ENCODE data around the gene EFCAB3. TPM values are rescaled to one million over a fixed set of nuclear protein-coding genes. Genes with fewer than 3 reads are reported as not detected.

Gene EFCAB3
- polyA plus RNA-seq, 1 donor from 2014 or later: not detected

- Histone ChIP-seq H3K36me3 (ENCODE audit: insufficient read depth, low read length) (no peaks in the 10 kb centered on the region), H3K79me2 (replicated peaks; ENCODE audit: insufficient read depth, low read length) (no peaks in the 10 kb centered on the region), H3K4me2 (ENCODE audit: low read length) (no peak overlapping the region), H3F3A (ENCODE audit: insufficient read depth, low read length, poor library complexity, severe bottlenecking) (no peaks in the 10 kb centered on the region), H3K9ac (ENCODE audit: low read length) (no peak overlapping the region), H3K27ac (ENCODE audit: low read length) (no peak overlapping the region), H2AFZ (ENCODE audit: low read depth, low read length) (no peak overlapping the region), H3K4me3 (ENCODE audit: low read length) (no peak overlapping the region), H3K27me3 (ENCODE audit: insufficient read depth, low read depth, low read length) (no peaks in the 10 kb centered on the region), H3K9me3 (ENCODE audit: low read length) (no peaks in the 10 kb centered on the region), H3K9me2 (ENCODE audit: insufficient read depth, low read length) (no peaks in the 10 kb centered on the region), H4K20me1 (ENCODE audit: insufficient read depth) (no peaks in the 10 kb centered on the region)
- TF ChIP-seq TAF1 (IDR thresholded peaks at IDR 0.05; ENCODE audit: low read depth) (no peak), SMC3 (conservative IDR thresholded peaks at IDR 0.05; ENCODE audit: poor library complexity) (no peak), EP300 (conservative IDR thresholded peaks at IDR 0.05; ENCODE audit: poor library complexity, severe bottlenecking) (no peak), EZH2 (IDR thresholded peaks at IDR 0.05; ENCODE audit: borderline replicate concordance, insufficient read depth, low read length, poor library complexity, severe bottlenecking) (no peak), POLR2AphosphoS5 (IDR thresholded peaks at IDR 0.05) (no peak), CTCF (IDR thresholded peaks at IDR 0.05; ENCODE audit: poor library complexity, severe bottlenecking) (no peak), MXI1 (conservative IDR thresholded peaks at IDR 0.05; ENCODE audit: poor library complexity, severe bottlenecking) (no peak)
Measured at GRCh38 chr17:62366191-62366590, 14.2 kb upstream of the EFCAB3 start.

GRCh38 chr17:62381561-62381960, 1.2 kb downstream of the EFCAB3 start:
- Histone ChIP-seq H2AFZ (ENCODE audit: low read depth, low read length) (no peak overlapping the region), H3K9me2 (ENCODE audit: insufficient read depth, low read length) (no peaks in the 10 kb centered on the region), H3K9ac (ENCODE audit: low read length) (no peak overlapping the region), H3K27me3 (ENCODE audit: insufficient read depth, low read depth, low read length) (no peaks in the 10 kb centered on the region), H3F3A (ENCODE audit: insufficient read depth, low read length, poor library complexity, severe bottlenecking) (no peaks in the 10 kb centered on the region), H3K4me3 (ENCODE audit: low read length) (no peak overlapping the region), H3K79me2 (replicated peaks; ENCODE audit: insufficient read depth, low read length) (no peaks in the 10 kb centered on the region), H4K20me1 (ENCODE audit: insufficient read depth) (no peaks in the 10 kb centered on the region), H3K4me2 (ENCODE audit: low read length) (no peak overlapping the region), H3K9me3 (ENCODE audit: low read length) (no peaks in the 10 kb centered on the region), H3K36me3 (ENCODE audit: insufficient read depth, low read length) (no peaks in the 10 kb centered on the region), H3K27ac (ENCODE audit: low read length) (no peak overlapping the region)
- TF ChIP-seq EZH2 (IDR thresholded peaks at IDR 0.05; ENCODE audit: borderline replicate concordance, insufficient read depth, low read length, poor library complexity, severe bottlenecking): no peak
- TF ChIP-seq CTCF (IDR thresholded peaks at IDR 0.05; ENCODE audit: poor library complexity, severe bottlenecking): no peak
- TF ChIP-seq MXI1 (conservative IDR thresholded peaks at IDR 0.05; ENCODE audit: poor library complexity, severe bottlenecking): no peak
- no peak for TF ChIP-seq TAF1 (IDR thresholded peaks at IDR 0.05; ENCODE audit: low read depth)
- TF ChIP-seq RAD21 (conservative IDR thresholded peaks at IDR 0.05): no peak
- TF ChIP-seq REST (IDR thresholded peaks at IDR 0.05; ENCODE audit: borderline replicate concordance): no peak
- no peak for TF ChIP-seq SMC3 (conservative IDR thresholded peaks at IDR 0.05; ENCODE audit: poor library complexity)
- no peak for TF ChIP-seq EP300 (conservative IDR thresholded peaks at IDR 0.05; ENCODE audit: poor library complexity, severe bottlenecking)
- no peak for TF ChIP-seq POLR2AphosphoS5 (IDR thresholded peaks at IDR 0.05)
